ACC112 (cell line): ENCODE results near the gene CCDC197.

Source experiments
- H2AFZ ChIP-seq: fragments of 200-600 bp; sonication (generic); one replicate; pipeline ENCODE4 v1.6.0; 2017; ENCODE audit warnings: antibody characterized with exemption, low read length; ENCODE audit not compliant: unreplicated experiment
- H3K27ac ChIP-seq: fragments of 200-600 bp; sonication (generic); 2 replicates; pipeline ENCODE4 v1.5.1; 2014; ENCODE audit warnings: low read depth, mild to moderate bottlenecking, antibody characterized with exemption, low read length, moderate library complexity
- H3K27me3 ChIP-seq: fragments of 200-600 bp; sonication (generic); 2 replicates; pipeline ENCODE4 v1.6.1; 2014; ENCODE audit warnings: mild to moderate bottlenecking, antibody characterized with exemption, low read length, moderate library complexity, mixed read lengths; ENCODE audit not compliant: insufficient read depth
- H3K36me3 ChIP-seq: fragments of 200-600 bp; sonication (generic); 2 replicates; pipeline ENCODE4 v1.6.1; 2016; ENCODE audit warnings: mild to moderate bottlenecking, antibody characterized with exemption, low read length, moderate library complexity, mixed read lengths; ENCODE audit not compliant: insufficient read depth
- H3K4me1 ChIP-seq: fragments of 200-600 bp; sonication (generic); one replicate; pipeline ENCODE4 v1.6.1; 2016; ENCODE audit warnings: low read length, mixed read lengths; ENCODE audit not compliant: insufficient read depth, unreplicated experiment, control insufficient read depth
- H3K4me3 ChIP-seq: fragments of 200-600 bp; sonication (generic); 2 replicates; pipeline ENCODE4 v1.5.1; 2014; ENCODE audit warnings: mild to moderate bottlenecking, low read depth, low read length
- H3K79me2 ChIP-seq: fragments of 200-600 bp; sonication (generic); one replicate; pipeline ENCODE4 v1.6.0; 2016; ENCODE audit warnings: low read length; ENCODE audit not compliant: control insufficient read depth, unreplicated experiment, insufficient read depth

CCDC197 gene

DNA sequence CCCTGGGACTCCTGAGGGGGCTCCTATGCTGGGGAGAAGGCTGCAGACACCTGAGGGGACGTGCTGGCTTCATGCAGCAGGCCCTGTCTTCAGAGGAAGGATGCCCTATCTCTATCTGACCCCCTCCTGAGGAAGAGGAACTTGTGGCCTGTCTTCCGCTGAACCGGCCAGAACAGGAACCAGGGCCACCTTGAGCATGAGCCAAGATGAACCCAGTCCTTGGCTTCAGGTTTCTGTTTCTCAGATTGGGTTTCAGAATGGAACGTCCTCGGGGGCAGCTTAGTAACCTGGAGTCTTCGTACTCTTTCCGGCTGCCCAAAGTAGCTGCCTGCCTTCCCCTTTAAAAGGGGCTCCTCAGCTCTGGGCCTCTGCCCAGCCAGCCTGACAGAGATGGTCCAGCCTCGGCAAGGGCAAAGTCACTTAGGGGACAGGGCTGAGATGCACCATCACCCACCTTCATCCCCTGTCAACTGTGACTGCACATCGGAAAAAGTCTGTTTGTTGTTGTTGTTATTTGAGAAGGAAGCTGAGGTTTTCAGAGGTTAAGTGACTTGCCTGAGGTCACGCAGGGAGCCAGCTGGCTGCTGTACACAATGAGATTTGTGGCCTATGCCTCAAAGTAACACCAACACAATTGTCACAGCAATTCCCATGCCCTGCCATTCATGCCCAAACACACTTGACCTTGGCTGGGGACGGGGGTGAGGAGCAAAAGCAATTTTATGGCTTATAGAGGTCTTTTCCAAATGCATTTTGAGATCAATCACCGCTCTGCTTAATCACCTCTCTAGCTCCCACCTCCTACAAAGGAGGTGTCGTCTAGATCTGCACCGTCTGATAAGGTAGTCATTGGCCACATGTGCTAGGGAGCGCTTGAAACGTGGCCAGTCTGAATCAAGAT, 34.1 kb upstream of the CCDC197 start:
- H2AFZ ChIP-seq: no peak overlapping the region
- H3K4me3 ChIP-seq: no peak overlapping the region
- no peak overlapping the region for H3K27ac ChIP-seq
- H3K27me3 ChIP-seq: no peaks in the 10 kb centered on the region
- H3K79me2 ChIP-seq: no peaks in the 10 kb centered on the region
- H3K4me1 ChIP-seq: peaks cover 55% of the 10 kb centered on the region
- H3K36me3 ChIP-seq: no peaks in the 10 kb centered on the region

DNA sequence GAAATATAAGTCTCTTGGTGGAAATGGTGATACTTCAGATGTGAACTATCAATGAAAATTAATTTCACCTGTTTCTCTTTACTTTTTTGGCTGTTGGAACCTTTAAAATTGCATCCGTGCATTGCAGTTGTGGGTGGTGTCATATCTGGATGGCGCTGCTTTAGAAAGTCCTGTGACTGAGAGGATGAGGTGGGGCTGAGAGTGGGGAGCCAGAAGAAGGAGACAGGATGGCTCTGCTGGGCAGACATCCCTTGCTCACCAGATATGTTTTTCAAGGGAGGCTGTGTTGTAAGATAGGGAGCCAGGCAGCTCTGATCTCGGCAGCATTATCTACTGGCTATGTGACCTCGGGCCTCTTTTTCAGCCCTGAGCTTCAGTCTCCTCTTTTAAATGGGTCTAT, 33.4 kb upstream of the CCDC197 start:
- Histone ChIP-seq H3K79me2 (no peaks in the 10 kb centered on the region), H3K4me3 (no peak overlapping the region), H3K4me1 (peaks cover 49% of the 10 kb centered on the region), H3K27ac (no peak overlapping the region), H3K27me3 (no peaks in the 10 kb centered on the region), H3K36me3 (no peaks in the 10 kb centered on the region), H2AFZ (no peak overlapping the region)

DNA sequence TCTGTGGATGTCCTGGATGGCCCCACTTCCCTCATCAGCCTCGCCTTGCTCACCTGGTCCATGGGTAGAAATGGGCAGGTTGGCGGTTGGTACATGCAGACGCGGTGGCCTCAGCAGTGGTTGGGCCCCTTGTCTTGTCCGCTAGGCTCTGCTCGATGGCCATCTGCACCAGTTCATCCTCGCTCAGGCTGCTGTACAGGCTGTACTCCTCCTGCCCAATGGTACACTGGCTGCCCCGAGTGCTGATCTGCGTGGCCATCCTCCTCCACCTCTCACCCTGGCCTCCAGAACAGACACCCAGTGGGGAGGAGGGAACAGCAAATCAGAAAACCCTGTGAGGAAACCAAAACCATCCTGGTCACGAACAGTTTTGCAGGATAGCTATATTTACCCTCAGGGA, 32.8 kb upstream of the CCDC197 start:
- Histone ChIP-seq H2AFZ (no peak overlapping the region), H3K27me3 (no peaks in the 10 kb centered on the region), H3K36me3 (no peaks in the 10 kb centered on the region), H3K79me2 (no peaks in the 10 kb centered on the region), H3K4me3 (no peak overlapping the region), H3K27ac (no peak overlapping the region), H3K4me1 (peaks cover 43% of the 10 kb centered on the region)

DNA sequence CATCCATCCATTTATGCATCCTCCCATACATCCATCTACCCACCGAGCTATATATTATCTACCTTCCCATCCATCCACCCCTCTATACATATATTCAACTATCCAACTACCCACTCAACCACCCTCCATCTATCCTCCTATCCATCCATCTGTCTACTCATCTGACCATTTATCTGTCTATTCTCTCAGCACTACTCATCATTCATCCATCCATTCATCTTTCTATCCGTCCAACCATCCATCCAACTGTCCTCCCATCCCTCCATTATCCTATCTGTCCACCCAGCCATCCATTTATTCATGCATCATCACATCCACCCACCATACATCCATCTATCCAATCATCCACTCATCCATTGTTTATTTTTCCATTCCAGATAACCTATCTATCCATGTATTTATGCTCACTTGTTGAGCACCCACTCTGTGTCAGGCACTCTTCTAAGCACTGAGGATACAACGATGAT, 32.2 kb upstream of the CCDC197 start:
- H3K4me3 ChIP-seq: no peak overlapping the region
- peaks cover 38% of the 10 kb centered on the region for H3K4me1 ChIP-seq
- H3K79me2 ChIP-seq: no peaks in the 10 kb centered on the region
- peak overlapping the region; percentile 80 for H3K27ac ChIP-seq
- H3K36me3 ChIP-seq: no peaks in the 10 kb centered on the region
- no peaks in the 10 kb centered on the region for H3K27me3 ChIP-seq
- no peak overlapping the region for H2AFZ ChIP-seq

DNA sequence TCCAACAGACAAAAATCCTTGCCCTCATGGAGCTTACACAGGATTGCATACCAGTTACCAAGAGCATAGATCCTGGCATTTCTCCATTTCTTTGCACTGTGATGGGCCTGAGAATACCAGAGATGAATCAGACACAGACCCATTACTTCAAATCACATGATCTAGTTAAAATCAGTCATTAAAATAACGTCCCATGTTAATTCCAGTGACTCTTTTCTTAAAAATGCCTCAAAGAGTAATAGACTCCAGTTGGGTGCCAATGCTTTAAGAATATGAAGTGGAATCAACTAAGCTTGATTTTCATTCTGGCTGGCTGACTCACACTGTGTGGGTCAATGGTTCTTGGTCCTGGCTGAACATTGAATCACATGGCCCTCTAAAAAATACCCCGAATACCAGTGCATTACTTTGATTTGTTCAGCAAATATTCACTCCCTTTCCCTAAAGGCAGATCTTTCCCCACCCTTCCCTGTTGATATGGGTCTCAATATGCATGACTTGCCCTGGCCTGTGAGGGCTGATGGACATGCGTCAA, 31.7 kb upstream of the CCDC197 start:
- H3K27me3 ChIP-seq: no peaks in the 10 kb centered on the region
- H3K27ac ChIP-seq: peak overlapping the region; percentile 80
- H2AFZ ChIP-seq: peak overlapping the region; percentile 44
- no peaks in the 10 kb centered on the region for H3K79me2 ChIP-seq
- peaks cover 33% of the 10 kb centered on the region for H3K4me1 ChIP-seq
- H3K4me3 ChIP-seq: peak overlapping the region; percentile 10; the same call in 1 of the 2 replicates
- H3K36me3 ChIP-seq: no peaks in the 10 kb centered on the region

DNA sequence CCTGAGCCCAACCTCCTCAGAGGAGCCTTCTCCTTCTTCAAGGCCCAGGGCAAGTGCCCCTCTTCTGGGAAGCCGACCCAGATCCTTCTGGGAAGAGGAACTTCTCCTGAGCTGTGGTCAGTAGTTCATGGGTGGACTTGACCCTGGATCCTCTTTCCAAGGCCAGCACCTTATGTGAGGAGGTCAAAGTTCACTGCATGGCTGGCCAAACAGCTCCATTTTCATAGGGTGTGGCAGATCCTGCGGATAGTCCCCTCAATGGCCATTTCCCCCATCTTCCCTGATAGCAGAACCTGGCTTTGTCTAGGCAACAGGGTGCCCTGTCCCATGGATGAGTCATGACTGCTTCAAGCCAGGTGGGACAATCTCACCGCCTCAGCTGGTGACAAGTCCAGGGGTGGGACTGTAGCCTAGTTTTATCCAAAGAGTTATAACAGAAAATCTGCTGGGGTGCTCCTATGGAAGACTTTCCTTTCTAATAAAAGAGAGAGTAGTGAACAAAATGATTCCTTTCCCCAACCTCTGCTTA, 31.1 kb upstream of the CCDC197 start:
- Histone ChIP-seq H3K36me3 (no peaks in the 10 kb centered on the region), H3K27ac (peak overlapping the region; percentile 80), H2AFZ (peak overlapping the region; percentile 44), H3K27me3 (no peaks in the 10 kb centered on the region), H3K4me1 (peaks cover 31% of the 10 kb centered on the region), H3K79me2 (no peaks in the 10 kb centered on the region), H3K4me3 (peak overlapping the region; percentile 10; the same call in 1 of the 2 replicates)

DNA sequence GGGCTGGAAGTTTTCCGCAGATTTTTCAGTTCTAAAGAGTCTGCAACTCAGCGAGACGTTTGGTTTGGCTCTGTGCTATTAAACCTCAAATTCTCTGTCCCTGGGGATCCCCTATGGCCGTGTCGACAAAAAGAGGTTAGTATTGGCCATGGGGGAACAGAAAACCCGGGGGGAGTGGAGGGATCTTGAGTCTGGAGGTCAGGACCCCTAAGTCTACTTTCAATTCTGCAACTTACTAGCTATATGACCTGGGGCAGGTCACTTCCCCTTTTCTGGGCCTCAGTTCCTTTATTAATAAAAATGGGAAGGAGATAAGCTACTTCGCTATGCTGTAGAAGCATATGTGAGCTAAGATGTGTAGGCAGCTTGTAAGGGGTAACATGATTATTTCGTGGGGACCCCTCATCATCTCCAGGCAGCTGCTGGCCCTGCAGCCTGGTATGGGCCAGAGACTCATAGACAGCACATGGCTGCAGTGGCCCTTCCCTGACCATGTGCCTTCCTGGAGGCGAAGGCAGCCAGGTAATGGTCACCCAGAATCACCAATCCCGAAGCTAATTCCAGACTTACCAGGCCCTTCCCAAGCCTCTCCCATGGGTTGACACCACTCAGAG, 29.4 kb upstream of the CCDC197 start:
- peaks cover 26% of the 10 kb centered on the region for H3K4me1 ChIP-seq
- H3K4me3 ChIP-seq: no peak overlapping the region
- H3K27ac ChIP-seq: no peak overlapping the region
- no peaks in the 10 kb centered on the region for H3K27me3 ChIP-seq
- no peak overlapping the region for H2AFZ ChIP-seq
- no peaks in the 10 kb centered on the region for H3K79me2 ChIP-seq
- no peaks in the 10 kb centered on the region for H3K36me3 ChIP-seq

DNA sequence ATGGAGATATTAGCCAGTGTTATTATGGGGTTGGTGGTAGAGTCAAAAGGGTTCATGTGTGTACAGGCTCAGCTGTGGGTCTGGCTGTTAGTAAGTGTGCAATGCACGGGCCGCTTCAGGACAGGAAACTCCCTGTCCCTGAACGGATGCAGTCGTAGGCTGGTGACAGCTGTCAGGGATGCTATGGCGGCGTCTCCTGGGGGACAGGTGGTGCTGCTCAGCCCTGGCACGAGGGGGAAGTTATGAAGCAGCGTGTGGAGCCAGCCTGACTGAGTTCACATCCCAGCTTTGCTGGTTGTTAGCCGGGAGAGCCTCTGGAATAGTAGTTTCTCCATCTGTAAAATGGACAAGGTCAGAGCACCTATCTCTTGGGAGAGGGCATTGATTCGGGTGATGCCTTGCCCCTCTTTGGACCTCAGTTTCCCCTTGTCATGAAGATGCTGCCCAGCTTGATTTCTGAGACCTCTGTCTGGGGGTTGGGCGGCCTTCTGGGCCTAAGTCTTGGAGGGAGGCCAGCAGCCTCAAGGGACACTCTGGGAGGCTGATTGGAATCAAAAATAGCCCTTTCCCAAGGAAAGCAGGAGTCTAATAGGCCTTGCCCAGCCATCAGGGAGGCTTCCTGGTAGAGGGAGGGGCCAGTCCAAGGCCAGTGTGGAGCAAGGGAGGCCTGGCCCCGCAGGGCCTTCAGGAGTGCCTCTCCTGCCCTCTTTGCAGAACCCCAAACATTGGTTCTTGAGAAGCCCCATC, 27.8 kb upstream of the CCDC197 start:
- H2AFZ ChIP-seq: no peak overlapping the region
- H3K36me3 ChIP-seq: no peaks in the 10 kb centered on the region
- no peak overlapping the region for H3K27ac ChIP-seq
- H3K4me3 ChIP-seq: no peak overlapping the region
- no peaks in the 10 kb centered on the region for H3K27me3 ChIP-seq
- H3K4me1 ChIP-seq: peaks cover 17% of the 10 kb centered on the region
- H3K79me2 ChIP-seq: no peaks in the 10 kb centered on the region

DNA sequence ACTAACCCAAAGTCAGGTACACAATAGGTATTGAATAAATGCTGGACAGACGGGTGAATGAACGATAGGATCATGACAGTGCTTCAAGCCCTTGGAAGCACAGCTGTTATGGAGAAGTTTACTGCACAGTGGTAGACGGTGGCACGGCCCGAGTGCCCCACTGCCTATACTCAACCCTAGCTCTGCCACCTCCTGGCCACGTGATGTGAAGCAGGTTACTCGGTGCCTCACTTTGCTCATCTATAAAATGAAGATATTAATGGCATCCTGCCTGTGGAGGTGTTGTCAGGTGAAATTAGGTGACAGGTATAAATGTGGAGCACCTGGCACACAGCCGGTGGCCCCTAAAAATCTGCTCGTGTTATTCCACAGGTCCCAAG, 26.5 kb upstream of the CCDC197 start:
- Histone ChIP-seq H3K27ac (no peak overlapping the region), H3K36me3 (no peaks in the 10 kb centered on the region), H3K4me3 (peak overlapping the region; percentile 2)

DNA sequence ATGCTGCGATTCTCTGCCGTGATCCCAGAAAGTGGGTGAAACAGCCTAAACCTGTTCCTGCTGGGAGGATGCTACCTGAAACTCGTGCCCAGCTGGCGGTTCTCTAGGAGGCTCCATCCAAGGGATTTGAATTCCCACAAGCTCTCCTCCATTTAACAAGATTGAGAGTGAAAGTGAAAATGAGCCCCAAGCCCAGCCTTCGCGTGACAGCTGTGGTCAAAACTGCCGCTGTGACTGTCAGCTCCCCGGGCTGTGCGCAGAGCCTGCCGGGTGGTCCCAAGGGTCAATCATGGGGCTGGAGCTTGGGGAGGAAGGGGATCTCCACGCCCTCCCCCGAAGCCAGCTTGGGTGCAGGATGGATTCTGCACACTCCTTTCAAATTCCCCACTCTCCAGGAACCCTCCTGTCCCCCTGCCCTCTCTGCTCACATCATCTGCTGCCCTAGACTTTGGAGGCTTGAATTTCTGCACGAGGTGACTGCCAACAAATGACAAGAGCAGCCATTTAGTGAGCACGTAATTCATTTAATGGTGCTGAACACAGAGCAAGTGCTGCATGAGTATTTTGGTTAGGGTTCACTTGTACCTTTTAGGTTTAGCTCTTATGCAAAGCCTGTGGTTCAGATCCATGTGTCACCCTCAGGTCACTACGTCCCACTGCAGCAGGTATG, 26.0 kb upstream of the CCDC197 start:
- H3K27ac ChIP-seq: no peak overlapping the region
- no peaks in the 10 kb centered on the region for H3K79me2 ChIP-seq
- peaks cover 3% of the 10 kb centered on the region for H3K4me1 ChIP-seq
- peaks cover 3% of the 10 kb centered on the region; the same call in 1 of the 2 replicates for H3K27me3 ChIP-seq
- H3K4me3 ChIP-seq: peak overlapping the region; percentile 2
- H2AFZ ChIP-seq: peak overlapping the region; percentile 26
- no peaks in the 10 kb centered on the region for H3K36me3 ChIP-seq

More for the DNA sequence above, 26.5 kb upstream of the CCDC197 start:
- peaks cover 8% of the 10 kb centered on the region for H3K4me1 ChIP-seq
- H3K79me2 ChIP-seq: no peaks in the 10 kb centered on the region
- H2AFZ ChIP-seq: no peak overlapping the region
- H3K27me3 ChIP-seq: no peaks in the 10 kb centered on the region
